A204.1 (cell line): ENCODE results near the gene OAS3.

Experiments used
- FAIRE-seq: peaks from 2 replicates; lab custom pipeline; 2012; peaks lifted over from hg19 to GRCh38; lab: Jason Lieb, UNC

Gene OAS3

DNA sequence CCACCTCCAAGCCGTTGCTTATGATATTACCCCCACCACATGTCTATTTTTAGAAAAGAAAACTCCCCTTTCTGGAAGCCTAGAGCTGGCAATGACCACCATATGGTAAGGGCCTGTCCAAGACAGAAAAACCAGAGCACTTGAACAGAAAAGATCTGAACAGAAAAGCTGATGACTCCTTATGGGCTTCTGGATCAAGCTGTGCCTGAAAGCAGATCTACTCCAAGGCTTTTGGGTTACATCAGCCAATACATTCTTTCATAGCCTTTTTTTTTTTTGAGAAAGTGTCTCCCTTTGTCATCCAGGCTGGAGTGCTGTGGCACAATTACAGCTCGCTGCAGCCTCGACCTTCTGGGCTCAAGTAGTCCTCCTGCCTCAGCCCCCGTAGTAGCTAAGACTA lies 23.3 kb downstream of the OAS3 start:
- FAIRE-seq: no peak

DNA sequence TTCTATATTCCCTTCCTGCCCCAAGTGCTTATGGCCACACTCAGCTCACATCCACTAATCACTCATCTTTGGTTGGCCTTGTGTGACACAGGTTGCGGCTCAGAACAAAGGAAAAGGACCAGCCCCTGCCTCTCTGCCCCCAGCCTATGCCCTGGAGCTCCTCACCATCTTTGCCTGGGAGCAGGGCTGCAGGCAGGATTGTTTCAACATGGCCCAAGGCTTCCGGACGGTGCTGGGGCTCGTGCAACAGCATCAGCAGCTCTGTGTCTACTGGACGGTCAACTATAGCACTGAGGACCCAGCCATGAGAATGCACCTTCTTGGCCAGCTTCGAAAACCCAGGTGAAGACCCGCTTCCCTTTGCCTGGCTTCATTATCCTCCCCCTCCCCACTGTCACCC lies 24.3 kb downstream of the OAS3 start:
- no peak for FAIRE-seq

DNA sequence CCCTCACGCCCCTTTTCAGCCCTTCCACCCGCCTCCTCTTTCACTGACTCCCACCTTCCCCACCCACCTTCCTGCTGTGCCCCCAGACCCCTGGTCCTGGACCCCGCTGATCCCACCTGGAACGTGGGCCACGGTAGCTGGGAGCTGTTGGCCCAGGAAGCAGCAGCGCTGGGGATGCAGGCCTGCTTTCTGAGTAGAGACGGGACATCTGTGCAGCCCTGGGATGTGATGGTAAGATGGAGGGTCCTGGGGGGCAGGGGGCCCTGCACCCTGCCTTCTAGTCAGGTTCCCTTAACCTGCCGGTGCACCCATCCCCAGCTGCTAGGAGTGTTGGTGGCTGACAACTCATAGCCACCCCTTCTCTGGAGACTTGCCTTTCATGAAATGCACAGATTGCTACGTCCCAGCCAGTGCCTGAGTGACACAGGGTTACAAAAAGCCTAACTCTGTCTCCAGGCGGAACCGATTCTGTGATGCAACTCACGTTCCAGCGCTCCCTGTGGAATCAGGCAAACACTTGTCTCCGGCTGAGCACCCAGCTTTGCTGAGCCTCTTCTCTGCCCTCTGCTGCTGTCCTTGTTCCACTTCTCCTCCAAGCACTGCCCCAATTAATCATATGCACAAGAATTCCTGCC lies 25.1 kb downstream of the OAS3 start:
- no peak for FAIRE-seq

DNA sequence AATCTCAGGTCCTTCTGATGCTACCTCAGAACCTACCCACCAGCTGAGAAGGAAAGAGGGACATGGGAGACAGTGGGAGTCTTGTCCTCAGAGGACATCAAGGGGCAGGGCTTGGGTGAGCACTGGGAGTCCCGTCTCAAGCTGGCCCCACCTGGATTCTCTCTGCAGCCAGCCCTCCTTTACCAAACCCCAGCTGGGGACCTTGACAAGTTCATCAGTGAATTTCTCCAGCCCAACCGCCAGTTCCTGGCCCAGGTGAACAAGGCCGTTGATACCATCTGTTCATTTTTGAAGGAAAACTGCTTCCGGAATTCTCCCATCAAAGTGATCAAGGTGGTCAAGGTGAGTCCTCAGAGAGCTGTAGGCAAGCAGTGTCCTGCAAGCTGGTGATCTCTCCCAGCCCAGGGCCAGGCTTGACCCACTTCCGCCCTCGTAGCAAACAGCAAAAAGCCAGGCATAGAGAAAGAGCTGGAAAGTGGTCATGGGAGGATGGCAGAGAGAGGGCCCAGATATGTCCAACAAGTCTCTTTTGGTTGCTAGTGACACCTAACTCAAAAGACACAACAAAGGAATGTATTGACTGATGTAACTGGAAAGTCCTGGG lies 25.9 kb downstream of the OAS3 start:
- FAIRE-seq: no peak

DNA sequence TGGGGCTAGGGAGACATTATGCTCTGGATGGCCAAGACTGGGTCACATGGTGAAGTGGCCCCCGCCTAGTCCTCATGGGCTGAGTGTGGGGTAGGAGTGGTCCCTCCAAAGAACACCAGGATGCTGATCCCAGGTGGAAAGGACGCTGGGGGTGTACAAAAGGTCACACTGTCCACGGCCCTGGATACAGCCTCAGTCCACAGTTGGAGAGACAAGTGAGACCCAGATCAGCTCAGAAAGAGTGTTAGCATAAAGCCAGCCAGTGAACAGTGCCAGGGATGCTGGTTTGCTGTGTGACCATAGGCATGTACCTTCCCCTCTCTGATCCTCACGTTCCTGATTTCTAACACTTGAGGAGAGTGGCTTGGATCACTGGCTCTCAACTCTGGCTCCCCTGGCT lies 26.6 kb downstream of the OAS3 start:
- no peak for FAIRE-seq

DNA sequence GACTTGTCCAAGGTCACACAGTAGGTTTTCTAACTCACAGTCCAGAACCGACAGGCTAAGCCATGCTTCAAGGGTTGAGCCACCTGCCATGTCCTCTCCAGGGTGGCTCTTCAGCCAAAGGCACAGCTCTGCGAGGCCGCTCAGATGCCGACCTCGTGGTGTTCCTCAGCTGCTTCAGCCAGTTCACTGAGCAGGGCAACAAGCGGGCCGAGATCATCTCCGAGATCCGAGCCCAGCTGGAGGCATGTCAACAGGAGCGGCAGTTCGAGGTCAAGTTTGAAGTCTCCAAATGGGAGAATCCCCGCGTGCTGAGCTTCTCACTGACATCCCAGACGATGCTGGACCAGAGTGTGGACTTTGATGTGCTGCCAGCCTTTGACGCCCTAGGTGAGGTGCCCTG lies 27.4 kb downstream of the OAS3 start:
- no peak for FAIRE-seq

DNA sequence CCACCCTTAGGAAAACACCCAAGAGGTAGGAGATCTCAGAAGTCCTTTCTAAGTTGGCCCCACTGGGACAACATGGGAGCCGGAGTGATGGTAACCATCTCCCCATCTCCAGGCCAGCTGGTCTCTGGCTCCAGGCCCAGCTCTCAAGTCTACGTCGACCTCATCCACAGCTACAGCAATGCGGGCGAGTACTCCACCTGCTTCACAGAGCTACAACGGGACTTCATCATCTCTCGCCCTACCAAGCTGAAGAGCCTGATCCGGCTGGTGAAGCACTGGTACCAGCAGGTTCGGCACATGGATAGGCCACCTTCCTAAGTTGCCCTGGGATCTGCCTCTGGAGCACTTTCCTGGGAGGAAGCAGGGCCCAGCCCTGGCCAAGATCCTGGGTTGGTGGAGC lies 29.0 kb downstream of the OAS3 start:
- no peak for FAIRE-seq

DNA sequence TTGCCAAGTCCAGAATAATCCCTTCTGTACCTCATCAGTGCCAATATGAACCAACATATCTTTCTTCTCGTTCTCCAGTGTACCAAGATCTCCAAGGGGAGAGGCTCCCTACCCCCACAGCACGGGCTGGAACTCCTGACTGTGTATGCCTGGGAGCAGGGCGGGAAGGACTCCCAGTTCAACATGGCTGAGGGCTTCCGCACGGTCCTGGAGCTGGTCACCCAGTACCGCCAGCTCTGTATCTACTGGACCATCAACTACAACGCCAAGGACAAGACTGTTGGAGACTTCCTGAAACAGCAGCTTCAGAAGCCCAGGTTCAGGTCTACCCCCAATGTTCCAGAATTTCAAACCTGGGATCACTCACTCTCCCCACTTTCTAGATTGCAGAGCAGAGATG lies 29.6 kb downstream of the OAS3 start:
- no peak for FAIRE-seq

DNA sequence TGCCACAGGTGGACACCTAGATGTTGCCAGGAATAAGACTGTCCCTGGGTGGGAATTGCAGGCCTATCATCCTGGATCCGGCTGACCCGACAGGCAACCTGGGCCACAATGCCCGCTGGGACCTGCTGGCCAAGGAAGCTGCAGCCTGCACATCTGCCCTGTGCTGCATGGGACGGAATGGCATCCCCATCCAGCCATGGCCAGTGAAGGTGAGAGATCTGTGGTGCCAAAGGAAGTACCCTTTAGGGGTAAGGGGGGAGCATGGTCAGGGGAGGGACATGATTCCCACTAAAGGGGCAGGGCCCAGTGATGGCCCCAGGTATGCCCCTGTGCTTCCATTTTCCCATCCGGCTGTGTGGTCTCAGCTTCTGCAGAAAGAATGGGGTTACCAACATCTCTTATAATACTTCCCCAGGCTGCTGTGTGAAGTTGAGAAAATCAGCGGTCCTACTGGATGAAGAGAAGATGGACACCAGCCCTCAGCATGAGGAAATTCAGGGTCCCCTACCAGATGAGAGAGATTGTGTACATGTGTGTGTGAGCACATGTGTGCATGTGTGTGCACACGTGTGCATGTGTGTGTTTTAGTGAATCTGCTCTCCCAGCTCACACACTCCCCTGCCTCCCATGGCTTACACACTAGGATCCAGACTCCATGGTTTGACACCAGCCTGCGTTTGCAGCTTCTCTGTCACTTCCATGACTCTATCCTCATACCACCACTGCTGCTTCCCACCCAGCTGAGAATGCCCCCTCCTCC lies 31.5 kb downstream of the OAS3 start:
- FAIRE-seq: no peak

DNA sequence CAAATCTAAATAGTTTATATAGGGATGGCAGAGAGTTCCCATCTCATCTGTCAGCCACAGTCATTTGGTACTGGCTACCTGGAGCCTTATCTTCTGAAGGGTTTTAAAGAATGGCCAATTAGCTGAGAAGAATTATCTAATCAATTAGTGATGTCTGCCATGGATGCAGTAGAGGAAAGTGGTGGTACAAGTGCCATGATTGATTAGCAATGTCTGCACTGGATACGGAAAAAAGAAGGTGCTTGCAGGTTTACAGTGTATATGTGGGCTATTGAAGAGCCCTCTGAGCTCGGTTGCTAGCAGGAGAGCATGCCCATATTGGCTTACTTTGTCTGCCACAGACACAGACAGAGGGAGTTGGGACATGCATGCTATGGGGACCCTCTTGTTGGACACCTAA lies 32.1 kb downstream of the OAS3 start:
- FAIRE-seq: no peak

DNA sequence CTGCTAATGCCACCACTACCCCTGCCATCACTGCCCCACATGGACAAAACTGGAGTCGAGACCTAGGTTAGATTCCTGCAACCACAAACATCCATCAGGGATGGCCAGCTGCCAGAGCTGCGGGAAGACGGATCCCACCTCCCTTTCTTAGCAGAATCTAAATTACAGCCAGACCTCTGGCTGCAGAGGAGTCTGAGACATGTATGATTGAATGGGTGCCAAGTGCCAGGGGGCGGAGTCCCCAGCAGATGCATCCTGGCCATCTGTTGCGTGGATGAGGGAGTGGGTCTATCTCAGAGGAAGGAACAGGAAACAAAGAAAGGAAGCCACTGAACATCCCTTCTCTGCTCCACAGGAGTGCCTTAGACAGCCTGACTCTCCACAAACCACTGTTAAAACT lies 33.0 kb downstream of the OAS3 start:
- no peak for FAIRE-seq

DNA sequence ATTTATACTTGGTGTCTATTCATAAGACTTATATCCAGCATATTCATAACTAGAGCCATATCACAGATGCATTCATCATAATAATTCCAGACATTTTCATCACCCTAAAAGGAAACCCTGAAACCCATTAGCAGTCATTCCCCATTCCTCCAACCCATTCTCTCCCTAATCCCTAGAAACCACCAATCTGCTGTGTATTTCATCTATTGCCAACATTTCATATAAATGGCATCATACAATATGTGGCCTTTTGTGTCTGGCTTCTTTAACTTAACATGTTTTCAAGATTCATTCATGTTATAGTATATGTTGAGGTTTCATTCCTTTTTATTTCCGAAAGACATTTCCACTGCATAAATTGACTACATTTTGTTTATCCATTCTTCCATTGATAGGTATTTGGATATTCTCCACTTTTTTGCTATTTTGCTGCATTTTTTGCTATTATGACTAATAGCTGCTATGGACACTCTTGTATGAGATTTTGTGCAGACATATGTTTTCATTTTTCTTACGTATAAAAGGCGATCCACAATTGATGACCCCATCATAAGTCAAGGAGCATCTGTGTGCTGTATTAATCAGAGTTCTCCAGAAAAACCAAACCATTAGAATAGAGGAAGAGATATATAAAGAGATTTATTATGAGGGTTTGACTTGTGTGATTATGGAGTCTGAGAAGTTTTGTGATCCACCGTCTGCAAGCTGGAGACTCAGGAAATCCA lies 34.9 kb downstream of the OAS3 start:
- FAIRE-seq: no peak

DNA sequence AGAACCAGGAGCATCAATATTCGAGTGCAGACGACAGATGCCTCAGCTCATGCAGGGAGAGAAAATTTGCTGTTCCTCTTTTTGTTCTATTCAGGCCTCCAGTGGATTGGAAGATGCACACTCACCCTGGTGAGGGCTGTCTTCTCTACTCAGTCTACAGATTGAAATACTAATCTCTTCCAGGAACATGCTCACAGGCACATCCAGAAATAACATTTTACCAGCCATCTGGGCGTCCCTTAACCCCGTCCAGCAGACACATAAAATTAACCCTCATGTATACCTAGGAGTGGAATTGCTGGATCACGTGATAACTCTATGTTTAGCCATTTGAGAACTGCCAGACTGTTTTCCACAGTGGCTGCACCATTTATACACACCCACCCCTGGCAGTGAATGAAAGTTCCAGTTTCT lies 35.6 kb downstream of the OAS3 start:
- FAIRE-seq: no peak

DNA sequence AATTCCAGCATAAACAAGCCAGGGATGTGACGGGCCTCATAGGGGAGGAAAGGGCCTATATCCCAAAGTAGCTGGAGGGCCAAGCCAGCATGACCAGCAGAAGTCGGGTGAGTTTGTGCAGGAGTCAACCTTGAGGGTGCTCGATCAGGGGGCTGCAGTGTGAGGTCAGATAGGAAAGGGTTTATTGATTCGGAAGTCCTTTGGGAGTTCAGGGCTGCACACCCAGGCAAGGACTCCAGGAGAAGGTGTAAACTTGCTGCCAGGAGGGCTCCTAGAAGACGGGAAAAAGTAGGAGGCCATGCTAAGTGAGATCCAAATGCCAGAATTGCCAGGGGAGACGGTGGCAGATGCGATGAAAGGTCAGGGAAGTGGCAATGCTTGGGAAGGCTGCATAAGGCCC lies 36.6 kb downstream of the OAS3 start:
- no peak for FAIRE-seq

DNA sequence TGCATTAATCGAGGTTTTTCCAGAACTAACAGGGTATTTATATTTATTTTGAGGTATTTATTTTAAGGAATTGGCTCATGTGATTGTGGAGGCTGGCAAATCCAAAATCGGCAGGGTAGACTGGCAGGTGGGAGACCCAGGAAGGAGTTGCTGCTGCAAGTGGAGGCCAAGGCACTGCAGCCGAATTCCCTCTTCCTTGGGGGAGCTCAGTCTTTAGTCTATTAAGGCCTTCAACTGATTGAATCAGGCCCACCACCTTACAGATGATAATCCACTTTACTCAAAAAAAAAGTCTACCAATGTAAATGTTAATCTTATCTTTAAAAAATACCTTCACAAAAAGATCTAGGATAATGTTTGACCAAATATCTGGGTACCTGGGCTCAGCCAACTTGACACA lies 38.9 kb downstream of the OAS3 start:
- FAIRE-seq: no peak

DNA sequence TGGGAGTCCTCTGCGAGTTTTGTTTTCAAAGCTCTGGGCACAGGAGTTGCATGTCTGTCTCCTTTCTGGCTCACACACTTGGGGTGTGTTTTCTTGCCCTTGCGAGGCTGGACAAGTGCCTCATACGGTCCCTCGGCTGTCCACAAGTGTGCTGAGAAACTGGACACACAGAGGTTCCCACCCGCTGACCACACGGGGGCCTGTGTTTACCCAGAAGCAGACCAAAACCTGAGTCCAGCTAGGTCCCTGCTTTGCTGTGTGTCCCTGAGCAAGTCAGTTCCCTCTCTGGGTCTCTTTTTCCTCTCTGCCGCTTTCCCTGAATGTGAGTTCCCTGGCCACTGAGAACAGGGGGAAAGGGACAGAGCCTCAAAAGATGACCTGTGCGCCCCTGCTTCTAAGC lies 39.4 kb downstream of the OAS3 start:
- no peak for FAIRE-seq

DNA sequence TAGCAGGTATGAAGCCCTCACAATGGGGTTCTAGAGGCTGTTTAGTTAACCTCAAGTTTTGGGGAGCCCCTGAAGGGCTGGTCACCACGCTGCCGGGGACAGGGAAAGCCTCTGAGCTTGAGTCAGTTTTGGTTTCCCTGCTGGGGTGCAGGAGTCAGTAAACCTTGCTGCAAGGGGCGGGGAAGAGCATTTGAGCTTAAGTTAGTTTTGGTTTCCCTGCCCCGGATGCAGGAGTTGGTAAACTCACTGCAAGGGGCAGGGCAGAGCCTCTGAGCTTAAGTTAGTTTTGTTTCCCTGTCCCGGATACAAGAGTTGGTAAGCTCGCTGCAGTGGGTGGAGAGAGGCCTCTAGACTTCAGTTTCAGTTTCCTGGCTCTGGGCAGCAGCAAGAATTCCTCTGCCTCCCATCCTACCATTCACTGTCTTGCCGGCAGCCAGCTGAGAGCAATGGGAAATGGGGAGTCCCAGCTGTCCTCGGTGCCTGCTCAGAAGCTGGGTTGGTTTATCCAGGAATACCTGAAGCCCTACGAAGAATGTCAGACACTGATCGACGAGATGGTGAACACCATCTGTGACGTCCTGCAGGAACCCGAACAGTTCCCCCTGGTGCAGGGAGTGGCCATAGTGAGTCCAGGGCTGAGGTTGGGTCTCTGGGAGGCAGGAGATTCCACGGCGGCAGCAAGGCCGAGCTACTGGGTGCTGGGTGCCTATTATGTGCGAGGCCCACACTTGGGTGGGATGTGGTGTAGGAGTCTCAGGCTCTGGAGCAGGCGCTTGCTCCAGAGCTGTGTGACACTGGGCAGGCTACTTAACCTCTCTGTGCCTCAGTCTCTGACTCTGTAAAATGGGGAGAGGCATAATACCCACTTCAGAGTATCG lies 40.1 kb downstream of the OAS3 start, which contains the start of gene OAS2:
Gene OAS2 (plus strand): TSS at position 357 of the 878 bp plus-strand sequence. CDS start 90 bp downstream, at position 447.
- peak; percentile 97 for FAIRE-seq

DNA sequence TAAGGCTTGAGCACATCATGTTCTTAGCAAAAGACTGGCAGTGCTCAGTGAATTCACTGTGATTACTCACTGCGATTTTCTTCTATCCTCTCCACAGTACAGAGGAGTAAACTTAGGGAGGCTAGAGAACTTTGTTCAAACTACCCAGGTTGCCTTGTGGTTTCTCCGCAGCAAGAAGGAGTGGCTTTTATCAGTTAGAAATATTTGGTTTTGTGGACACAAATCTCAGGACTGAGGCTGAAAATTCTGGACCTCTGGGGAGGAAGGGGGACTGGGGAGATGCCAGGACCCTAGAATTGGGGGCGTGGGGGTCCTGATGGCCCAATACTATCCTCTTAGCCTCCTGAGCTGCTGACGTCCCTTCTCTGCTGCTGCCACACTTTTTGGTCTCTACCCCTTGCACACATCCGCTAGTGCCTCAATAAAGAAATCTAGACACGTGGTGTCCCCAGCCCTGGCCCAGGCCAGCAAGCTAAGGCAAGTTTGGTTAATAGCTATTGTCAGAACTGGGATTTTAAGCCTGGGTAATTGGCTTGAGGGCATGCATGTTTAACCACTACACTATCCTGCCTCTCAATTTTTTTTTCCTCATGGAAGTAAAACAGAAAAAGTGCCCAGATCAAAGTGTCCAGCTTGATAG lies 40.9 kb downstream of the OAS3 start:
- no peak for FAIRE-seq

DNA sequence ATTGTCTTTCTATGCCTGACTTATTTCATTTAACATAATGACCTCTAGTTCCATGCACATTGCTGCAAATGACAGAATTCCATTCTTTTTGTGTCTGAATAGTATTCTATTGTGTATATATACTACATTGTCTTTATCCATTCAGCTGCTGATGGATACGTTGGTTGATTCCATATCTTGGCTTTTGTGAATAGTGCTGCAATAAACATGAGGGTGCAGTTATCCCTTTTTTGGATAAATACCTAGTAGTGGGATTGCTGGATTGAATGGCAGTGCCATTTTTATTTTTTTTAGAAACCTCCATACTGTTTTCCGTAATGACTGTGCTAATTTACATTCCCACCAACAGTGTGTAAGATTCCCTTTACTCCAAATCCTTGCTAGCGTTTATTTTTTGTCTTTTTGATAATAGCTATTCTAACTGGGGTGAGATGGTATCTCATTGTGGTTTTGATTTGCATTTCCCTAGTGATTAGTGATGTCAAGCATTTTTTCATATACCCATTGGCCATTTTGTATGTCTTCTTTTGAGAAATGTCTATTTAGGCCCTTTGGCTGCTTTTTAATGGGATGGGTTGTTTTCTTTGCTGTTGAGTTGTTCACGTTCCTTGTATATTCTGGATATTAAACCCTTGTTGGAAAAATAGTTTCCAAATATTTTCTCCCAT lies 42.4 kb downstream of the OAS3 start:
- FAIRE-seq: no peak

DNA sequence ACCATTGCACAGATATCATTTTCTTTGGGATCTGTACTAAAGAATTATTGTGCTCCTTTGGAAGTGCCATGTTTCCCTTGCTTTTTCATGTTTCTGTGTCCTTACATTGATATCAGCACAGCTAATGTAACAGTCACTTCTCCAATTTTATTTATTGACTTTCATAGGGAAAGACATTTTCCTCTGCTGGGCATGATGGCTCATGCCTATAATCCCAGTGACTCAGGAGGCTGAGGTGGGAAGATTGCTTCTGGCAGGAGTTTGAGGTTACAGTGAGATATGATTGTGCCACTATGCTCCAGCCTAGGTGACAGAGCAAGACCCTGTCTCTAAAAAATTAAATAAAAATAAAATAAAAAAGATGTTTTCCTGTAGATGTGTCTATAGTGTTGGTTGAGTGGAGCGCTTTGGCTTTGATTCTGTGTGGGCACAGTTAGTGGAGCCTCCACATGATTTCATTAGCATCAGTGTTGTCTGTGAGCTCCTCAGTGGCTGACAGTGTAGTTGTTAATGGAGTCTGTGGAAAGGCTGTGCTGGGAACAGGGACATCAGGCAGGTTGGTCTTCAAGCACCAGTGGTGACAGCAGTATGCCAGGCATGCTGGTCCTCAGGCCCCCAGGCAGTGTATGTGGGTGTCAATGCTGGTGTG lies 47.5 kb downstream of the OAS3 start:
- FAIRE-seq: no peak
